H1 (cell line): Measurements from ENCODE around the gene NENF. TPM values are rescaled to one million over a fixed set of nuclear protein-coding genes. Genes with fewer than 3 reads are reported as not detected.

Experiments used
- ATF3 ChIP-seq: IDR thresholded peaks from 2 replicates; pipeline ENCODE4 v1.6.1; 2011; ENCODE audit warnings: low read depth, mild to moderate bottlenecking, low read length; ENCODE audit not compliant: insufficient read depth
- CBX5 ChIP-seq: fragments of 300-800, 300-1000 bp; sonication (generic); IDR thresholded peaks from 2 replicates; pipeline ENCODE4 v1.7.1; 2016; ENCODE audit warnings: antibody characterized with exemption, low read length, low read depth
- CBX8 ChIP-seq: fragments of 300-800, 300-1000 bp; sonication (generic); IDR thresholded peaks from 2 replicates; pipeline ENCODE4 v1.7.1; 2016; ENCODE audit warnings: low read depth, low read length, borderline replicate concordance
- CHD2 ChIP-seq: IDR thresholded peaks from 2 replicates; pipeline ENCODE4 v1.6.1; 2012; ENCODE audit warnings: low read length, improper control_type of control experiment
- HDAC2 ChIP-seq, 2 experiments: fragments of 300-600 bp in 1 of 2; sonication (generic) in 1 of 2; IDR thresholded peaks; 2 replicates each; pipeline ENCODE4 v1.6.1; 2011 to 2012; ENCODE audit warnings: low read depth in 2 of 2, low read length in 2 of 2, mild to moderate bottlenecking in 2 of 2, moderate library complexity in 2 of 2, borderline replicate concordance in 1 of 2, inconsistent platforms in 1 of 2
- KDM4A ChIP-seq: IDR thresholded peaks from one replicate; pipeline ENCODE4 v1.7.1; 2012; ENCODE audit warnings: low read depth, mild to moderate bottlenecking, moderate library complexity, low read length, inconsistent platforms; ENCODE audit not compliant: severe bottlenecking
- NANOG ChIP-seq: IDR thresholded peaks from 2 replicates; pipeline ENCODE4 v1.6.1; 2011; ENCODE audit warnings: low read length, low read depth, mild to moderate bottlenecking, inconsistent platforms; ENCODE audit not compliant: insufficient read depth, poor library complexity, severe bottlenecking
- PHF8 ChIP-seq: fragments of 200-600 bp; sonication (generic); conservative IDR thresholded peaks from 2 replicates; pipeline ENCODE4 v1.7.1; 2012; ENCODE audit warnings: low read depth, mild to moderate bottlenecking, inconsistent platforms, low read length, moderate library complexity
- POLR2A ChIP-seq, 2 experiments: IDR thresholded peaks; 1 replicate in 1 of 2; 2 replicates in 1 of 2; pipeline ENCODE4 v1.6.1; 2011; ENCODE audit warnings: low read depth in 2 of 2, low read length in 2 of 2, mild to moderate bottlenecking in 2 of 2; ENCODE audit errors: control extremely low read depth in 1 of 2
- RFX5 ChIP-seq: IDR thresholded peaks from 2 replicates; pipeline ENCODE4 v1.6.1; 2011; ENCODE audit warnings: low read depth, low read length, improper control_type of control experiment, borderline replicate concordance
- RNF2 ChIP-seq: fragments of 200-900, 300-1000 bp; sonication (generic); IDR thresholded peaks from 2 replicates; pipeline ENCODE4 v1.7.1; 2016; ENCODE audit warnings: borderline replicate concordance, low read depth, mild to moderate bottlenecking, antibody characterized with exemption, low read length; ENCODE audit not compliant: poor library complexity, severe bottlenecking; ENCODE audit errors: missing control alignments
- RXRA ChIP-seq: IDR thresholded peaks from 2 replicates; pipeline ENCODE4 v1.6.1; 2011; ENCODE audit warnings: low read depth, mild to moderate bottlenecking, low read length, moderate library complexity; ENCODE audit not compliant: insufficient read depth
- SIN3A ChIP-seq, 2 experiments: IDR thresholded peaks in 1 of 2; conservative IDR thresholded peaks in 1 of 2; 2 replicates each; pipeline ENCODE4 v1.6.1; 2011 to 2012; ENCODE audit warnings: low read length in 2 of 2, improper control_type of control experiment in 1 of 2, low read depth in 1 of 2, mild to moderate bottlenecking in 1 of 2
- SP1 ChIP-seq: IDR thresholded peaks from 2 replicates; pipeline ENCODE4 v1.6.1; 2011; ENCODE audit warnings: low read depth, low read length
- SUZ12 ChIP-seq: fragments of 200-600 bp; sonication (generic); IDR thresholded peaks from 2 replicates; pipeline ENCODE4 v1.6.1; 2012; ENCODE audit warnings: mild to moderate bottlenecking, inconsistent platforms, low read length, moderate library complexity, mixed read lengths
- polyA plus RNA-seq, 7 experiments: library from polyadenylated mRNA; depleted of rRNA in 3 of 7; stranded (reverse) in 5 of 7; unstranded in 2 of 7; fragments of >200 nt in 5 of 7; fragments of 200-250 nt in 2 of 7; gene quantifications; 1 replicate in 5 of 7; 2 replicates in 1 of 7; 4 replicates in 1 of 7; pipeline versions ENCODE4 v1.2.1 to v1.2.3, GENCODE V29; 2011 to 2013; ENCODE audit warnings: missing spikeins in 2 of 7, mixed read lengths in 2 of 7
- total RNA-seq: library from RNA; stranded (reverse); fragmentation: NEBNext Ultra II Directional; extraction: Animal tissue kit (Norgen Biotek cat#: 25700); gene quantifications from 2 replicates; pipeline ENCODE4 v1.2.1, GENCODE V29; 2021
- TF ChIP-seq, protein P1 (sequence below), 3 experiments: IDR thresholded peaks; 1 replicate in 2 of 3; 2 replicates in 1 of 3; pipeline versions ENCODE4 v1.5.1 to v1.6.1; 2011; ENCODE audit warnings: low read length in 3 of 3, mild to moderate bottlenecking in 3 of 3, inconsistent platforms in 2 of 3, low read depth in 1 of 3, moderate library complexity in 1 of 3; ENCODE audit not compliant: insufficient read depth in 1 of 3; ENCODE audit errors: control extremely low read depth in 1 of 3
- TF ChIP-seq, protein P2 (sequence below): IDR thresholded peaks from 2 replicates; pipeline ENCODE4 v1.6.1; 2011; ENCODE audit warnings: low read length, improper control_type of control experiment

Gene NENF
- total and polyA plus RNA-seq, 2 of the 8 experiments (the other 6 are each of a cell fraction or from before 2014, with no cell fraction given), result 27.0 to 28.0 TPM

DNA sequence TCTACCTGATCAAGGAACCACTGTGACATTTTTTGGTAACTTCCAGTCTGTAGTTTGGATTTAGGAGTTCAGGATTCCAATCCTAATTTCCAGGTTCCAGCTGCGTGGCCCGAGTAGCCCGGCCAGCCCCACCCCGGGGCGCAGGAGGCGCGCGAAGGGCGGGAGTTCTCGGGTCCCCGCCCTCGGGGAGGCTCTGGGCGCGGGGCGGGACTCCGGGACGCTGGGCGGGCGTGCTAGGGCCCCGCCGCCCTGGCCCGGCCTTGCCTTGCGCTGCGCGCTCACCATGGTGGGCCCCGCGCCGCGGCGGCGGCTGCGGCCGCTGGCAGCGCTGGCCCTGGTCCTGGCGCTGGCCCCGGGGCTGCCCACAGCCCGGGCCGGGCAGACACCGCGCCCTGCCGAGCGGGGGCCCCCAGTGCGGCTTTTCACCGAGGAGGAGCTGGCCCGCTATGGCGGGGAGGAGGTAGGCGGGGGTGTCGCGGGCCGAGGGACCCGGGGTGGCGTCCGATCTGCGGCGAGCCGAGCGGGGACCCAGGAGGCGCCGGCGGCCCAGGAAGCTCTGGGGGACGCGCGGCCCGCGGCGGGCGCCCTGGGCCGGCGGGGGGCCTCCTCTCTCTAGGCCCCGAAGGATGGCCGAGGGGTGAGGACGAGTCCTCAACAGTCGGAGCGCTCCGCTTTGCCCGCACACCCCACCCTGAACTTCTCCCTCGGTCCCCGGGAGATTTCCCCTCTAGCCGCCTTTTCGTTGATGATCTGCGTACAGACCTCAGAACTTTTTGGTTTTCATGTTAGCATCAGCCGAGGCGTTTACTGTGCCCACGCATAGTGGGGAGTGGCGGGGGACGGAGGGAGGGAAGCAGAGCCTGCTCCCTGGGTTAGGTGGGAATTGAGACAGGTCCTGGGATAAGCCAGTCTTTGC, at the start of gene NENF (continued):
- no peak for TF ChIP-seq ATF3
- TF ChIP-seq, protein P1, sequence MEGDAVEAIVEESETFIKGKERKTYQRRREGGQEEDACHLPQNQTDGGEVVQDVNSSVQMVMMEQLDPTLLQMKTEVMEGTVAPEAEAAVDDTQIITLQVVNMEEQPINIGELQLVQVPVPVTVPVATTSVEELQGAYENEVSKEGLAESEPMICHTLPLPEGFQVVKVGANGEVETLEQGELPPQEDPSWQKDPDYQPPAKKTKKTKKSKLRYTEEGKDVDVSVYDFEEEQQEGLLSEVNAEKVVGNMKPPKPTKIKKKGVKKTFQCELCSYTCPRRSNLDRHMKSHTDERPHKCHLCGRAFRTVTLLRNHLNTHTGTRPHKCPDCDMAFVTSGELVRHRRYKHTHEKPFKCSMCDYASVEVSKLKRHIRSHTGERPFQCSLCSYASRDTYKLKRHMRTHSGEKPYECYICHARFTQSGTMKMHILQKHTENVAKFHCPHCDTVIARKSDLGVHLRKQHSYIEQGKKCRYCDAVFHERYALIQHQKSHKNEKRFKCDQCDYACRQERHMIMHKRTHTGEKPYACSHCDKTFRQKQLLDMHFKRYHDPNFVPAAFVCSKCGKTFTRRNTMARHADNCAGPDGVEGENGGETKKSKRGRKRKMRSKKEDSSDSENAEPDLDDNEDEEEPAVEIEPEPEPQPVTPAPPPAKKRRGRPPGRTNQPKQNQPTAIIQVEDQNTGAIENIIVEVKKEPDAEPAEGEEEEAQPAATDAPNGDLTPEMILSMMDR (IDR thresholded peaks at IDR 0.05; ENCODE audit: control extremely low read depth in 1 of 3, insufficient read depth in 1 of 3, low read depth in 1 of 3, low read length in 3 of 3), result no peak
- TF ChIP-seq, protein P2, sequence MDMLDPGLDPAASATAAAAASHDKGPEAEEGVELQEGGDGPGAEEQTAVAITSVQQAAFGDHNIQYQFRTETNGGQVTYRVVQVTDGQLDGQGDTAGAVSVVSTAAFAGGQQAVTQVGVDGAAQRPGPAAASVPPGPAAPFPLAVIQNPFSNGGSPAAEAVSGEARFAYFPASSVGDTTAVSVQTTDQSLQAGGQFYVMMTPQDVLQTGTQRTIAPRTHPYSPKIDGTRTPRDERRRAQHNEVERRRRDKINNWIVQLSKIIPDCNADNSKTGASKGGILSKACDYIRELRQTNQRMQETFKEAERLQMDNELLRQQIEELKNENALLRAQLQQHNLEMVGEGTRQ, result no peak
- no peak for TF ChIP-seq RXRA
- TF ChIP-seq HDAC2 (IDR thresholded peaks at IDR 0.05; ENCODE audit: borderline replicate concordance in 1 of 2, low read depth in 2 of 2, low read length in 2 of 2), result peak in 1 of 2 experiments; percentile 39; a peak in 1 of 4 replicates
- no peak for TF ChIP-seq RNF2
- TF ChIP-seq CBX5, result no peak
- TF ChIP-seq CBX8, result no peak
- TF ChIP-seq SUZ12, result 0 out of 2 replicates have a peak, but pooled peaks have one; percentile 34
- no peak for TF ChIP-seq NANOG
- TF ChIP-seq KDM4A, result peak; percentile 73
- peak; percentile 58; the same call in 1 of the 2 replicates for TF ChIP-seq PHF8
- no peak for TF ChIP-seq POLR2A (IDR thresholded peaks at IDR 0.05; ENCODE audit: control extremely low read depth in 1 of 2, low read depth in 2 of 2, low read length in 2 of 2)
- TF ChIP-seq SP1, result no peak
- TF ChIP-seq RFX5, result no peak
- TF ChIP-seq SIN3A (conservative IDR thresholded peaks at IDR 0.05 in 1 of 2, IDR thresholded peaks at IDR 0.05 in 1 of 2; ENCODE audit: low read depth in 1 of 2, low read length in 2 of 2), result peak in 1 of 2 experiments; percentile 53; a peak in 1 of 4 replicates
- no peak for TF ChIP-seq CHD2
